Myocyte (in vitro differentiated cells): Measurements from ENCODE around the gene MIER1. TPM values are rescaled to one million over a fixed set of nuclear protein-coding genes. Genes with fewer than 3 reads are reported as not detected.
"Not testable (repeated sequence)": the region's sequence is repeated elsewhere in the genome, so short reads cannot be mapped to it uniquely, and the experiment has no call there.

ENCODE experiments used
- DNase-seq: peaks from one replicate; pipeline ENCODE4 v3.0.0-alpha.2; 2012; ENCODE audit warnings: low read depth
- total RNA-seq: library from RNA; depleted of rRNA; stranded (reverse); fragments of >200 nt; gene quantifications from 2 replicates; pipeline ENCODE4 v1.2.3, GENCODE V29; 2014

The MIER1 gene
- total RNA-seq, 1 donor from 2014 or later = 33.4 TPM

DNA sequence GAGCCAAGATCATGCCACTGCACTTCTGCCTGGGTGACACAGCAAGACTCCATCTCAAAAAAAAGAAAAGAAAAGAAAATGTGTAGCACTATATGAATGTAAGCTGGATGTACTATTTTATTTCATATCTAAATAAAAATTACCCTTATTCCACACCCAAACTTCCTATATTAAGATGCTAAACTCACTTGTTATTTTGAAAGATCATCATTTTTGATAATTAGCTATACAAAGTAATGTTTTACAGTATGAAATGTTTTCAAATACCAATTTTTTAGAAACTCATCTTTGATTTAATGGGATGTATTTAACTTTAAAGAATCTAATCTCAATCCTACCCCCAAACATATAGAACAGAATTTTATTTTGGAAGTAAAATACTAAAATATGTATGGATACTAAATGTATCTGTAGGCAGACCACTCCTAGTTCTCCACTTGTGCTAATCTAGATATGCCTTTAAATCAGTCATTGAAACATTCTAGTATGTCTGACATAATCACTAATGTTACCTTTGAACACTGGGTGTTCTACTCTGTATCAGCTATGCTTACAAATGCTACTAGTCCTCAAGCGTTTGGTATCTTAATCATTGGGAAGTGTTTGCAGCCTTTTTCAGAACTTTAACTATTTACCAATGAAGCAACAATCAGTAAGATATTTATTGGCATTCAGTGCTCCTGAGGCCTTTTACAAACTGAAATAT is 12.9 kb downstream of the MIER1 start:
- DNase-seq = no peak

DNA sequence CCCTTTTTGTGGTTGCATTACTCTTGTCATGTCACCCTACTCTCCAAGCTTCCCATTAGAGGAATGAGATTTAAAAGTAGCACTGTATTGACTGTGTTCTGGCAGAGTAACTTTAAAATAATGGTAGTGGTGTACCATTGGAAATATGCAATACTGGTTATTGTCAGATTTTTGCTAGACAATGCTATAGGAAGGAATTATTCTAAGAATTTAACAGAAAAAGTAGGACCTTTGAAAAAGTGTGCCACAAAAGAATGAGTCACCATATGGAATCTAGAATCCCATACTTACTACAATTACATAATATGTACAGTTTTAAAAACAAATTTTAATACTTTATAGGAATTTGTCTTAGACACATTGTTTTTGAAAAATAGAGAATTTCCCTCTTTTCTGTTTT is 13.8 kb downstream of the MIER1 start:
- no peak for DNase-seq

DNA sequence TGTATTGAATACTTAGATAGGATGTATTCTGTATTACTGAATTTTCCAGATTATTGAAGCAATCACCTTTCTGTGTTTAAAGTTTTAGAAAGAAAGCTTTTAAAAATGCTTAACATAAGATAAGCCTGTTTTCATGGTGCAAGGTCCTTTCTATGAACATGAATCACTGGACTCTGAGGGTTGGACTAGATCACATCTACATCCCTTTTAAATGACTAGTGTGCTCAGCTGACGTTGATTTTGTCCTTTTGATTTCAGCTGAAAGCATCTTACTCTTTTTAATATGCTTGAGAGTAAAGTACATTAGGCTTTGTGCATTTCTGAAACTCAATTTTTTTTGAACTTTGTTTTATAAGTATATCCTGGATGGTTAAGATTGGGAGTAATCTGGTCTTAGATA is 16.2 kb downstream of the MIER1 start:
- DNase-seq = no peak

DNA sequence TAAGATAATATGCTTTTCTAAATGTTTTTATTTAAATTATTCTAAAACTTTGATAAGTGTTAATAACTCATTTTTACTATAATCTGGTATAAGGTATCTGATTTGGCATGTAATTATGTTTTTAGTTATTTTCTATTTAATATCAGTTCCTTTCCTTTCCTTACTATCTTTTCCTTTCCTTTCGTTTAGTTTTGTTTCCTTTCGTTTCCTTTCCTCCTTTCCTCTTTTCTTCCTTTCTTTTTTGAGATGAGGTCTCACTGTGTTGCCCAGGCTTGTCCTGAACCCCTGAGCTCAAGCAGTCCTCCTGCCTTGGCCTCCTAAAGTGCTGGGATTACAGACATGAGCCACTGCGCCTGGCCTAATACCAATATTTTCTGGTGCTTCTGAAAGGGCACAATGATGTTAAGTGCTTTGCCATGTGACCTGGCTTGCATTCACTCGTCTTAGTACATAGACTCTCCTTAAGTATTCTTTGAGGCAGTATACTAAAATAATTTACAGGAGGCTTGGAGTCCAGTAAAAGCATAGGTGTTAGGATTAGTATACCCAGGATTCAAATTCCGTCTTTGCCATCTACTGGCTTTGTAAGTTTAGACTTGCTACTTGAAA is 18.7 kb downstream of the MIER1 start:
- no peak for DNase-seq

DNA sequence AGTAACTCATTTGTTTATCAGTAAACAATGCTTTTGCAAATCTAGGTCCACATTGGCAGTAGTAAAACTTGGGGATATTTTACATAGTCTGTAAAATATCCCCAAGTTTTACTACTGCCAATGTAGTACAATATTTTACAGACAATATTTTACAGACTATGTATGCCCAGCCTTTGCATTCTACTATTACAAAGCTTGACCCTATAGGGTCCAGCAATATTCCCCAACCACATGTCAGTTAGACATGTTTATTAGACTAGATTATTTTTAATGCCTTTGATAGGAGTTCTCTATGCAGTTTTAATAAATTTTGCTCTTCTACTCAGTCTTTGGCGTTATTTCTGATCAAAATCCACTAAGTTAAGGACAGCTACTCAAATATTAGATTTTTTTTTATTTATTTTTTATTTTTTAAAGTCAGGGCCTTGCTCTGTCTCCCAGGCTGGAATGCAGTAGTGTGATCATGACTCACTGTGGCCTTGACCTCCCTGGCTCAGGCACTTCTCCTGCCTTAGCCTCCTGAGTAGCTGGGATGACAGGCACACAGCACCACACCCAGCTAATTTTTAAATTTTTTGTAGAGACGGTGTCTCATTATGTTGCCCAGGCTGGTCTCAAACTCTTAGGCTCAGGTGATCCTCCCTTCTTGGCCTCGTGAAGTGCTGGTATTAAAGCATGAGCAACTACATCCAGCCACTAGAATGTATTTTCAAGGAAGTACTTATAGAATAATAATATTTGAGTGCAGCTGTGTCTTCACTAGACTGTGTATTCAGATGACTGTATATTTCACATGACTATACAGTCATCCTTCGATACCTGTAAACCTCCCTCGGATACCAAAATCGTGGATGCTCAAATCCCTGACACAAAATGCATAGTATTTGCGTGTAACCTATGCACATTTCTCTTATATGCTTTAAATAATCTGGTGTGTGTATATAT is 19.8 kb downstream of the MIER1 start:
- peak; percentile 73 for DNase-seq

DNA sequence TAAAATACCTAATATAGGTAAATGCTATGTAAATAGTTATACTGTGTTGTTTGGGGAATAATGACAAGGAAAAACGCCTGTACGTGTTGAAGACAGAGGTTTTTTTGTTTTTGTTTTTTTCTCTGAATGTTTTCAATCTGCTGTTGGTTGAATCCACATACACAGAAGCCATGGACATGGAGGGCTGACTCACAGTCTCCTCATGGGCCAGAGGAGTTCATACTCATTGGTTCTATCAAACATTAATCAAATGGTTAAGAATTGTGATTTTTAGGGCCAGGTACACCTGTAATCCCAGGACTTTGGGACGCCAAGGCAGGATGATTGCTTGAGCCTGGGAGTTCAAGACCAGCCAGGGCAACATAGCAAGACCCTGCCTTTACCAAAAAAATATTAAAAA is 20.5 kb downstream of the MIER1 start:
- no peak for DNase-seq

DNA sequence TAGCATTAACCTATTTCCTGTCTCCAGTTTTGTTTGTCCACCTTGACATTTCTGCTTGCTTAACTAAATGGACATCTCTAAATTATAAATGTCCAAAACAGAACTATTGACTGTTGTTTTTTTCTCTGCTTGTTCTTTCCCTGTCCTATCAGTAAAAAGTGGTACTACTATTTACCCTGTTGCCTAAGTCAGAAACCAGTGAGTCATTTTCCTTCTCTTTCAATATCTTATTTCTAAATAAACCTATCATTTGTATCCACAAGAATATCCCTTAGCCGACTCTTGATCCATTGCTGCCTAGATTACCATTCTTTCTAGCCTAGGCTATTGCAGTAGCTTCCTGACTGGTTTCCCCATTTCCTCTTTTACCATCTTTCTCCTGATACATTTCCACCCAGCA is 22.5 kb downstream of the MIER1 start:
- no peak for DNase-seq

DNA sequence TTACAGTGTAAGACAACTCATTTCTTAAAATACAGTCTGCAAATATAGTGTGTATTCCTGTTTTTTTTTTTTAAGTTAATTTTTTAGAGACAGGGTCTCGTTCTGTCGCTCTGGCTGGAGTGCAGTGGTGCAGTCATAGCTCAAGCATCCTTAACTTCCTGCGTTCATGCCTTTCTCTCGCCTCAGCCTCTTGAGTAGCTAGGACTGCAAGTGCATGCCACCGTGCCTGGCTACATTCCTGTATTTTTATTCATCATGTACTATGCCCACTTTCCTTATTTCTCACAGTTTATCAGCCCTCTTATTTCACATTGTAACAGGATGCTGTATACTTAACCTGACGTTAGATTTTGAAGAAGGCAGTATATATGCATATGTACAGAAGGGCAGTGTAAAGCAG is 26.7 kb downstream of the MIER1 start:
- DNase-seq = no peak

DNA sequence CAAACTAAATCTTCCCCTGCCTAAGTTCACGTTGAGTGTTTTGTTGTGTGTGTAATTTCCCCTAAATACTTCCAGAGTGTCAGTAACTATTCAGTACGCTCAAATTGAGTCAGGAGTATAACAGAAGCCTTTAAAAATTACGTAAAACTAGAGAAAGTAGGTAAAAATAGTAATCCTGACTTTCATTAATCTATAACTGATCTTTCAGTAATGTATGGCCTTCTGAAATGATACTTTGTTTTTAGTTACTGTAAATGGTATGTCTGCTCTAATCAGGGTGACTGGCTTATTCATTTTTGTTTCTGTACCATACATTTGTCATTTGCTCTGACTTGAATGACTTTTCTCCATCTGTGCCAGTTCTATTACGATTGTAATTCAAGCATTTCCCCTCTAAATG is 29.4 kb downstream of the MIER1 start:
- no peak for DNase-seq

DNA sequence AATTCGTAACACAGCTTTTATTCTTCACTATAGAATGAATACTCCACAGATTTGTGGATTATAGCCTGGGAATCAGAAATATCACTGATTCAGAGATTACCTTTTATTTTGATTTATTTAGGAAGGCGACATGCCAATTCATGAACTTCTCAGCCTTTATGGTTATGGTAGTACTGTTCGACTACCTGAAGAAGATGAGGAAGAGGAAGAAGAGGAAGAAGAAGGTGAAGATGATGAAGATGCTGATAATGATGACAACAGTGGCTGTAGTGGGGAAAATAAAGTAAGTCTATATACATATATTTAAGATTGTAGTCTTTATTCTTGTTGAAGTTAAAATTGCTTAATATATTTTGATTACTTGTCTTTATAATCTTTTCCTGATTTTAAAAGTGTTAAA is 33.1 kb downstream of the MIER1 start:
- no peak for DNase-seq

DNA sequence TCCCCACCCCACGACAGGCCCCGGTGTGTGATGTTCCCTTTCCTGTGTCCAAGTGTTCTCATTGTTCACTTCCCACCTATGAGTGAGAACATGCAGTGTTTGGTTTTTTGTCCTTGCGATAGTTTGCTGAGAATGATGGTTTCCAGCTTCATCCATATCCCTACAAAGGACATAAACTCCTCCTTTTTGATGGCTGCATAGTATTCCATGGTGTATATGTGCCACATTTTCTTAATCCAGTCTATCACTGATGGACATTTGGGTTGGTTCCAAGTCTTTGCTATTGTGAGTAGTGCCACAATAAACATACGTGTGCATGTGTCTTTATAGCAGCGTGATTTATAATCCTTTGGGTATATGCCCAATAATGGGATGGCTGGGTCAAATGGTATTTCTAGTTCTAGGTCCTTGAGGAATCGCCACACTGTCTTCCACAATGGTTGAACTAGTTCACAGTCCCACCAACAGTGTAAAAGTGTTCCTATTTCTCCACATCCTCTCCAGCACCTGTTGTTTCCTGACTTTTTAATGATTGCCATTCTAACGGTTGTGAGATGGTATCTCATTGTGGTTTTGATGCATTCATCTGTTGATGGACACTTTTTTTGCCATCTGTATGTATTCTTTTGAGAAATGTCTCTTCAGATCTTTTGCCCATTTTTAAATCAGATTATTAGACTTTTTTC is 41.5 kb downstream of the MIER1 start:
- DNase-seq = not testable (repeated sequence)

DNA sequence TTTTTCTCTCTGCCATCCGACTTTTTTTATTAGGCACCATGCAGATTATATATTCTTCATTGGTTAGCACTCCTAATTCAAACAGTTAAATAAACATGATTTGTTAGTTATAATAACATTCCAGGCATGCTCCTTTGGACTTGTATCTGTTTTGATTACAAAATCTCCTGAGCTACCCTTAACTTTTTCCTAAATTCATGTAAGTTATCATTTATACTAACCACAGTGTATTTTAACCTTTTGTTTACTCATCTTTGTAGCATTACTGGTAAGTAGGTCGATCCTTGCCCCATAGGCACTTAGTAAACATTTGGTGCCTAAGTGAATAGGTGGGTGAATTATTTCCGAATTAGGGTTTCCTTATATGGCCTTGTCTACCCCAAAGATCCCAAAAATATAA is 43.8 kb downstream of the MIER1 start:
- no peak for DNase-seq

DNA sequence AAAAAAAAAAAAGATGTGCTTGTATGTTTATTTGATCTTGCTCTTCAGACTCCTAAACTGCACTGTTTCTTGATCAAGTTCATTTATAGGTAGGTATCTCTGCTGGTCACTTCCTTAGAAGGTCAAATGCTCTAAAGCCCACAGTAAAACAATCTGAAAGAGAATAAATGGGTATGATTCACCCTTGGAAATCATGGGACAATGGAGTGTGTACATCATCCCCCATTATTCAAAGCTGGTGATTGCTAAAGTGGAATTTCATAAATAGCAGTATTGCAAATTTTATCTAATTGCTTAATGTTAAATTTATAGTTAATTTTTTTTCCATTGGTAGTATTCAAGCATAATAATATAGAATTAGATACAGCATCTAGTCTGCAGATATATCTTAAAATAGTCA is 53.4 kb downstream of the MIER1 start:
- no peak for DNase-seq

DNA sequence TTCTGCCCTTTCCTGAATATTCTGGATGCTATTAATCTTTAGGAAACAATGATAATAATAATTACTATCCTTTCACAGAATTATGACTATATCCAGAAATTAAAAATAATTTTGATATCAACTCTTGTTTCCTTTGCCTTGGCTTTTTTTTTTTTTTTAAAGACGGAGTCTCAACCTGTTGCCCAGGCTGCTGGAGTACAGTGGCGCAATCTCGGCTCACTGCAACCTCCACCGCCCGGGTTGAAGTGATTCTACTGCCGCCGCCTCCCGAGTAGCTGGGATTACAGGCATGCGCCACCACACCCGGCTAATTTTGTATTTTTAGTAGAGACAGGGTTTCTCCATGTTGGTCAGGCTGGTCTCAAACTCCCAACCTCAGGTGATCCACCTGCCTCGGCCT is 54.8 kb downstream of the MIER1 start:
- not testable (repeated sequence) for DNase-seq

DNA sequence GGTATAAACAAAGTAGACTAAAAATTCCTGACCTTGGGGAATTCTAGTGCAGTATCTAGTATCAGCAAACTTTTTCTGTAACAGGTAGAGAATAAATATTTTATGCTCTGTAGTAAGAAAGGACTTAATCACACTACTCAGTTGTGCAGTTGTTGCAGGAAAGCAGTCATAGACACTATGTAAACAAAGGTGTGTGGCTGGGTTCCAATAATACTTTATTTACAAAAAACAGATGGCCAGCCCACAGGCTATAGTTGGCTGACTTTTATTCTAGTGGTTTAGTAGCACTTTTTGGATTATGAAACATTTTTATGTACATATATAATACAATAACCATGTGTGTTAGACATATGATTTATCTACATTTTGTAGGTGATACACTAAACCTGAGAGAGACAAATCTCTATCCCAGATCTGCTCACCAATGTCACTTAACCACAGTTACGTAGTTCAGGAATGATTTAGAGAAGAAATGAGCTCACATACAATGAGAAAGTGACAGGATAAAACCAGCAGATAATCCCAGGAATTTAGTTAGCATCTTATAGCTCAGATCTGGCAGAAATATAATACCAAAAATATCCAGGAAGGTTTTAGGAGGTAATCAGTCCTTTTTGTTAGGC is 56.1 kb downstream of the MIER1 start:
- DNase-seq = peak; percentile 5

DNA sequence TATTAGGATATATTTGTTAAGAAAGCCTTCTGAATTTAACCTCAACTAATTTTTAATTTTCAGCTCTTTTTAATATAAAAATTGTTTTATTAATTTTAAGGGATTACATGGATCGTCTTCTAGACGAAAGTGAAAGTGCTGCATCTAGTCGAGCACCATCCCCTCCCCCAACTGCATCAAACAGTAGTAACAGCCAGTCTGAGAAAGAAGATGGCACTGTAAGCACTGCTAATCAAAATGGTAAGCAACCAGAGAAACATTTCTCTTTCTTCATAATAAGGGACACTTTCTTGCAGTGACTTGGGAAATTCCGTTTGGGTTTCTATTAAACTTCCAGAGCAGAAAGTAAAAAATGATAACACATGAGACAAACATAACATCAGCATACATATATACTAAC is 56.9 kb downstream of the MIER1 start:
- peak; percentile 31 for DNase-seq

DNA sequence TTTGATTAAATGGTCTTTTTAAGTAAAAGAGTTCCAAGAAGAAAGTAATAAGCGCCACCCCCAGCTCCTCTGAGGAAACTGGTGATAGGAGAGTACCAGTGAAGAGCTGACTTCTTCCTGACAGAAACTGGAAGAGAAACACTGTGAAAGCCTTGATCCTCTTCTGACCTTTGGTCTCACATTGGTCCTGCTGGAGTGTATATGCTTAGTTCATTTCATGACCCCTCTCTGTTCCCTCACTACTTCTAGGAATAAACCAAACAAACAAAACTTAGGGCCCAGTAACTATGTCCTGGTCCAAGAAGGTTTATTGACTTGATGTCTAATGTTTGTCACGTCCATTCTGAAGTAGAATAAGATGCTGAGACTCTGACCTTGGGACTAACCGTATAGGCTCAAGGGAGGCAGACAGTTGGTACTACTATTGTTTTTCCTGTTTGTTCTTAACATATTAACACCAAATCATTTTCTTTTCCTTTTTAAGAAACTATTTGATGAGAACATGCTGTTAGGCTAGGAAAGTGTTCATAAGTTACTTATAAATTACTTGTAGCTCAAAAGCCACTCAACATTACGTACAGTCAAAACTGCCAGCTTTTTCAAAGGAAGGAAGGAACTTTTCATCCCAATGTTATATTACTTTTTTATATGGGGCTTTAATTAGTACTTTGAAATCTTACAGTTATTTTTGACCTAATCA is 57.9 kb downstream of the MIER1 start:
- DNase-seq = no peak

DNA sequence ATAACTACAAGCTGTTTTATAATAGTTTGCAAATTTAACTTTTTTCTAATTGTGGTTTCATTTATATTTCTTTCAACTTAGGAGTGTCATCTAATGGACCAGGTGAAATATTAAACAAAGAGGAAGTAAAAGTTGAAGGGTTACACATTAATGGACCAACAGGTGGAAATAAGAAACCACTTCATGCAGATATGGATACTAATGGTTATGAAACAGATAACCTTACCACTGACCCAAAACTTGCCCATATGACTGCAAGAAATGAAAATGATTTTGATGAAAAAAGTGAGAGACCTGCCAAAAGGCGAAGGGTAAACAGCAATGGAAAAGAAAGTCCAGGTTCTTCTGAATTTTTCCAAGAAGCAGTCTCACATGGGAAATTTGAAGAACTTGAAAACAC is 59.7 kb downstream of the MIER1 start:
- DNase-seq = no peak

DNA sequence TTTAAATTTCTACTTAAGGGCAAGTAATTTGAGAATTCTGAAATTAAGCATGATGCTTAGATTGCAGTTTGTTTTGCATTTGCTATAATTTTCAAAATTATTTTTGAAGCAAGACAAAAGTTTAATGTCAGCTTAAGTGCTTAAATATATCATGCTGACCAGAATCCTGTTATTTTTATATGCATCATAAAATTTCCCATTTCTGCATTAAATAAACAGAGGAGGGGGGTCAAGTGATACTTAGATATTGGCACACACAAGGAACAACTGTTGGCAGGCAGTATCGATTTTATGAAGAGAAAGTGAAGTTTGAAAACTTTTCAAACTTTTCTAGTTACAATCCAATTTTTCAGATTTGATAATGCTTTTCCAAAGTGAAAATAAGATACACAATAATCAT is 61.0 kb downstream of the MIER1 start:
- DNase-seq = no peak

DNA sequence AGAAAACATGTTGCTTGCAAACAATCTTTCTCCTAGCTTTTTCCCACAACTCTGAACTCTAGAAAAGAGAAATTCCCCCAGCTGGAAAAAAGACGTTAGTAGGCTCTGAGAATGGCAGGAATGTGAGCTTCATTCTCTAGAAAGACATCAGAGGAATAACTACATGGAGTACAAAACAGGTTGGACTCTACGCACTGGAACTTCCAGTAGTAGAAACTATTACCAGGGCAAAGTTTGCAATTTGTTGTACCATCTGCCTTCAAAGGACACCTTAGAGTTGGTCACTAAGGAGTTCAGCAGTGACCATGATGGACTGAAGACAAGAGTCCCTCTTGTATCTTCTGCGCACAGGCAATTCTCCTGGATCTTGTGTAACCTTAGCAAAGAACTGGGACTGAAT is 68.3 kb downstream of the MIER1 start:
- no peak for DNase-seq
